Measurements from ENCODE around the gene UVRAG.
"Not testable (repeated sequence)": the region's sequence is repeated elsewhere in the genome, so short reads cannot be mapped to it uniquely, and the experiment has no call there.

UVRAG gene

DNA sequence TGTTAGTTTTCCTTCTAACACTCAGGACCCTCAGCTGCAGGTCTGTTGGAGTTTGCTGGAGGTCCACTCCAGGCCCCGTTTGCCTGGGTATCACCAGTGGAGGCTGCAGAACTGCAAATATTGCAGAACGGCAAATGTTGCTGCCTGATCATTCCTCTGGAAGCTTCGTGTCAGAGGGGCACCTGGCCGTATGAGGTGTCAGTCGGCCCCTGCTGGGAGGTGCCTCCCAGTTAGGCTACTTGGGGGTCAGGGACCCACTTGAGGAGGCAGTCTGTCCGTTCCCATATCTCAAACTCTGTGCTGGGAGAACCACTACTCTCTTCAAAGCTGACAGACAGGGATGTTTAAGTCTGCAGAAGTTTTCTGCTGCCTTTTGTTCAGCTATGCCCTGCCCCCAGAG lies 164.1 kb downstream of the UVRAG start:
- DNase-seq, result not testable (repeated sequence)

DNA sequence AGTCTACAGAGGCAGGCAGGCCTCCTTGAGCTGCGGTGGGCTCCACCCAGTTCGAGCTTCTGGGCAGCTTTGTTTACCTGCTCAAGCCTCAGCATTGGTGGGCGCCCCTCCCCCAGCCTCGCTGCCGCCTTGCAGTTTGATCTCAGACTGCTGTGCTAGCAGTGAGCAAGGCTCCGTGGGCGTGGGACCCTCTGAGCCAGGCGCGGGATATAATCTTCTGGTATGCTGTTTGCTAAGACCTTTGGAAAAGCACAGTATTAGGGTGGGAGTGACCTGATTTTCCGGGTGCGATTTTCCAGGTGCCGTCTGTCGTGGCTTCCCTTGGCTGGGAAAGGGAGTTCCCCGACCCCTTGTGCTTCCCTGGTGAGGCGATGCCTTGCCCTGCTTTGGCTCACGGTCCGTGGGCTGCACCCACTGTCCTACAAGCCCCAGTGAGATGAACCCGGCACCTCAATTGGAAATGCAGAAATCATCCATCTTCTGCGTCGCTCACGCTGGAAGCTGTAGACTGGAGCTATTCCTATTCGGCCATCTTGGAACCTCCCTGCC lies 164.5 kb downstream of the UVRAG start:
- DNase-seq, result not testable (repeated sequence)

DNA sequence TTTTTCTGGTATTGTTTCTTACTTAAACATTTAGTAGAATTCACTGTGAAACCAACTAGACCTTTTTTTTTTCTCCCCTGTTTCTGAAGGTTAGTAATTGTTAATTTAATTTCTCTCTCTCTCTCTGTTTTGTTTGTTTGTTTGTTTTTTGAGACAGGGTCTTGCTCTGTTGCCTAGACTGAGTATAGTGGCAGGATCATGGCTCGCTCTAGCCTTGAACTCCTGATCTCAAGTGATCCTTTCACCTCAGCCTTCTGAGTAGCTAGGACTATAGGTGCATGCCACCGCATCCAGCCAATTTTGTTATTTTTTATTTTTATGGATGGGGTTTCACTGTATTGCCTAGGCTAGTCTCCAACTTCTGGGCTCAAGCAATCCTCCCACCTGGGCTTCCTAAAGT lies 165.0 kb downstream of the UVRAG start:
- DNase-seq, result no peak

DNA sequence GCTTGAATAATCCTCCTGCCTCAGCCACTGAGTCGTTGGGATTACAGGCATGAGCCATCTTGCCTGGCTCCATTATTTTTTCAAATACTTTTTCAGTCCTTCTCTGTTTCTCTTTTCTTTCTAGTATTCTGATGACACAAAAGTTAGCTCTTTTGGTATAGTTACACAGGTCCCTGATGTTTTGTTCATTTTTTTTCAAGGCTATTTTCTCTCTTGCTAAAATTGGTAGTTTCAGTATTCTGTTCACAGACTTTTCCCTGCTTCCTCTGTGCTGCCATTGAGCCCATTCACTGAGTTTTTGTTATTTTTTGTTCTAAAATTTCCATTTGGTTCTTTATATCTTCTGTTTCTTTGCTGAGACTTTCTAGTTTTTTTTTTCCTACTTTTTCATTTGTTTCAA lies 166.5 kb downstream of the UVRAG start:
- DNase-seq, result no peak

DNA sequence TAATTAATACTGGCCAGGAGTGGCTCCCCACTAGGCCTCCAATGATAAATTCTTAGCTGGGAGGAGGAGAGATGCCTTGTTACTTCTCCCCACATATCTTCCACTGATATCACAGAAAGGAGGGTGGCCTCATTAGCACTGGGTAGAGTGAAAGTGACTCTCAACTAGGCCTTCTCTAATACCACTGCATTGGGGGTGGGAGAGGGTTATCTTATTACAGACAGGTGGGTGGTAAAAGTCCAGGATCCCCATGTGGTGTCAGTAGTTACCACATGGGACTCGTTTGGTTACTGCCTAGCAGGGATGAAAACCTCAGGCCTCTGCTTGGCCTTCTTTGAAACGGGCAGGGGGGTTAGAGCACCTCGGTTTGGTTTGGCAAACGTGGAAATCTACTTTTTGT lies 167.3 kb downstream of the UVRAG start:
- DNase-seq, result no peak

DNA sequence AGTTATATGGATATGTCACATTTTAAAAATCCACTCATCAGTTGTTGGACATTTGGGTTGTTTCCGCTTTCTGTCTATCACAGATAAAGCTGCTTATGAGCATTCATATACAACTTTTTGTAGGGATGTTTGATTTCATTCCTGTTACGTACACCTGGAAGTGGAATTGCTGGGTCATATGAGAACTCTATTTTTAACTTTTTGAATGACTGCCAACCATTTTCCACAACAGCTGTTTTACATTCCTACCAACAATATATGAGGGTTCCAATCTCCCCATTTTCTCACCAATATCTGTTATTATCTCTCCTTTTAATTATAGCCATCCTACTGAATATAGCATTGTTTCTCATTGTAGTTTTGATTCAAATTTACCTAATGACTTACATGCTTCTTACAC lies 172.0 kb downstream of the UVRAG start:
- no peak for DNase-seq

DNA sequence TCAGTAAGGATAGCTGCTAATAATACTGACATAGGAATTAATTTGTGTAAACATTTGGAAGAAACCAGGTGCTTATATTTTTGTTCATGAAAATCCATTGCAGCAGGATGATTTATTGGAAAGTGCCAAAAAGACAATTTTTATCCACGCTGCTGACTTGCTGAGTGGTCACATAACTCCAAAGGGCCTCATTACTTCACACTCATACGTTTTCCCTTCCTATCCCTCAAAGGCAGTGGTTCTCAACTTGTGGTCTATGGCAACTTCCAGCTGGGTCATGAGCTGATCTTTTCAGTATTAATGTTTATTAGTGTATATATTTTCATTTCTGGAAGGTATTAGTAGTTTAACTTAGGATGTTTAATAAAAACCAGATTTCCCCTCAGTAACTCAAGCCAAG lies 178.1 kb downstream of the UVRAG start:
- no peak for DNase-seq

DNA sequence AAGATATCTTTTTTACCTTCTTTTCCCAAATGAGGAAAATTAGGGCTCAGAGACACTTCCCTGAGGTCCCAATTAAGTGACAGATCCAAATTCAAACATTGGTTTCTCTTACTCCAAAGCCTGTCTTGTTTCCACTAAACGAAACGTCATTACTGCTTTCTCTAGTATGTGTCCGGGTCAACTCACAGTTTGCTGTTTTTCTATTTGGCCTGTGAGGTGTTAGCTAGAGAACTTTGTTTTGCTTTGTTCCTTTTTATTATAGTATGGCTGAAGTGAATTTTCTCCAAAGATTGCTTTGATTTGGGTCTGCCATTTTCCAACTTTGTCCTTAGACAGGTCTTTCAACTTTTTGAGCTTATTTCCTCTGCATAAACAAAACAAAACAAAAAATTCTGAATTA lies 179.6 kb downstream of the UVRAG start:
- no peak for DNase-seq

DNA sequence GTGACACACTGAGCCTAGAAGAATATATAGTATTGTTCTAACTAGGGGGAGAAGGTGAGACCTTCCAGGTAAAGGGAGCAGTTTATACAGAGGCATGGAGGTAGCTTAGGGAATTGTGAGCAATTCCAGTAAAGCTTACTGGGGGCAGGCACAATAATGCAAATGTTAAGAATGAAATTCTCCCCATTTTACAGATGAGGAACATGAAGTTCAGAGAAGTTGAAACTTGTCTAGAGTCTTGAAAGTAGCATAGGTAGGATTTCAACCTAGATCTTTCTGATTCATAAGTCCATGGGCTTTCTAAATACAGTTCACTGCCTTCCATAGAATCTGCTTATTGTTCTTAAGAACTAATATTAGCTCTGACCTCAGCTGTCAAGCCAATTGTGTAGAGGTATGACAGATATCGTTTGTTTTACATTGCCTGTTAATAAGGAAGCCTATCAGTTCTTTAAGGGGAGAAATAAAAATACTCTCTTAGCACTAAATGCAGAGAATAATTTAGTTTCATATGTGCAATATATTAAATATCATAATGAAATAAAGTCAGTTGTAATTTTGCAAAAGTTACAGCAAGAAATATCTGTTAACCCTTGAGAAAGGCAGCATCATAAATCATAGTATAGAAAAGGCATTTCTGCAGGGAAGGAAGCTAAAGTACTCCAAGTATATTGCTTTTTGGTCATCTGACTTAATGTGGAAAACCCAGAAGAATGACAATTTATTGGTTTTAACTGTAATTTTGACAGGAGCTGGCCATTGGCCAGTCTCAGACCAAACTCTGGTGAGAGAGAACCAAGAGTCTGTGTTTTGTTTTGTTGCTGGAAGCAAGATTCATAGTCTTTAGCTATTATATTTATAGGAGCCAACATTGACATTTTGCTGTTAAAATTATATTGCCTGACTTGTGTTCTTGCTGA lies 181.8 kb downstream of the UVRAG start:
- DNase-seq, result no peak

DNA sequence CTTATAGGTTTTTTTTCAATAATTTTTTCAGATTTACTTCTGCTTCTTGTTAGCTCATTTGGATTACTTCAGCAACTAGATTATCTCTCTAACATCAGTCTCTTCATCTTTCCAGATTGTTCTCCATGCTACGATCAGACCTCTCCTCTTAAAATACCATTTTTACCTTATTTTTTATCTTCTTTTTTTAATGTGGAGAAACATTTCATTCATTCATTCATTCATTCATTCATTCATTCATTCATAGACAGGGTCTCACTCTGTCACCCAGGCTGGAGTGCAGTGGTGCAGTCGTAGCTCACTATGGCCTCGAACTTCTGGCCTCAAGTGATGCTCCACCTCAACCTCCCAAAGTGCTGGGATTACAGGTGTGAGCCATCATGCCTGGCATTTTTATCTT lies 189.4 kb downstream of the UVRAG start:
- no peak for DNase-seq

DNA sequence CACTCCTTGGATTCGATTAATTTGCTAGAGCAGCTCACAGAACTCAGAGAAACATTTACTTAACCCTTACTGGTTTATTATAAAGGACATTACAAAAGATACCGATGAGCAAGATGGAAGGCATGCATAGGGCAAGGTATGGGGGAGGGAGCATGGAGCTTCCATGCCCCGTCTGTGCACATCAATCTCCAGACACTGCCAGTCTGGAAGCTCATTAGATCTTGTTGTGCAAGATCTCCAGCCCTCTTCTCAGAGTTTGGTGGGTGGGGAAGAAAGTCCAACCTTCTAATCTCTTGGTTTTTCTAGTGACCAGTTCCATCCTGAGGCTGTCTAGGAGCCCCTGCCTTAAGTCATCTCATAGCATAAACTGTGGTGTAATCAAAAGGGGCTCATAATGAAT lies 190.7 kb downstream of the UVRAG start:
- no peak for DNase-seq

DNA sequence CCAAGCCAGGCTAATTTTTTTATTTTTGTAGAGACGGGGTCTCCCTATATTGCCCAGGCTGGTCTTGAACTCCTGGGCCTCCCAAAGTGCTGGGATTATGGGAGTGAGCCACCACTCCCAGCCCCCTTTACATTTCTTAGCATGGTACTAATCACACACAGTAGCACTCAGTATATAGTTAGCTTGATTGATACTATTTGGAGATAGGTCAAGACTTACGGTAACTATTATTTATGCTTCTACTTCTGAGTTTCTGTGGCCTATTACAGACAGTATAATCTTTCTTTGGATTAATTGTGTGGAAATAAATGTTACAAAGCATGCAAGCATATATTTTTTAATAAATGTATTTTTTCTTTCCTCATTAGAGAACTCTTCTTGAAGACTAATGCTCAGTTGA lies 192.2 kb downstream of the UVRAG start:
- DNase-seq, result no peak

DNA sequence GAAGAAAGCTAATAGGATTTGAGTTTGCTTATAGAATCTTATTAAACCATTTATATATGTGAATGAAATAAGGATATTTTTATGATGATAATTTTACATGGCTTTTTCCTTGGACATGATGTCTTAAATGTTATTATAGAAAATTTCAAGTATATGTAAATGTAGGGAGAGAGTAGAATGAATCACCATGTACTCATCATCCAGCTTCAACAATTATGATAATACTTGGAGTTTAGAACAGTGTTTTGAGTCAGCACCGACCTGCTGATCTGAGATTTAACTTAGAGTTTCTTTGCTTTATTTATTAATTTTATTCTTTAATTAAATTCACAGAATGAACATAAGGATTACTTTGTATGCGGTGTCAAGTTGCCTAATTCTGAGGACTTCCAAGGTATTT lies 193.5 kb downstream of the UVRAG start:
- no peak for DNase-seq

DNA sequence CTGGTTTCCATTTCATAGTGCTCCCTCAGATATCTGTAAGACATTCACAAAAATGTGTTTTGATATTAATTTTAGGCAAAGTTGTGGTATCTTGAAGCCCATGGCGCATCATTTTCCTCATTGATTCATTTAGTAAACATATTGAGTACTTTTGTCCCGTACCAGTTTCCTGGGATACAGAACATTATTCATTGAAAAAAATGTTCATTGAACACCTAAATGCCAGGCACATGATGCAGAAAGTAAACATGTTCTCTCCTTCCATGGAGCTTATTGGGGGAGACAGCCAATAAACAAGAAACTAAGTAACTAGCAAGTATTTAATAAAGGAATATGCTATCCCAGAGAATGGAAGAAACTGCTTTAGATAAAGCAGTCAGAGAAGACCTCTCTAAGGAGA lies 195.0 kb downstream of the UVRAG start:
- no peak for DNase-seq

DNA sequence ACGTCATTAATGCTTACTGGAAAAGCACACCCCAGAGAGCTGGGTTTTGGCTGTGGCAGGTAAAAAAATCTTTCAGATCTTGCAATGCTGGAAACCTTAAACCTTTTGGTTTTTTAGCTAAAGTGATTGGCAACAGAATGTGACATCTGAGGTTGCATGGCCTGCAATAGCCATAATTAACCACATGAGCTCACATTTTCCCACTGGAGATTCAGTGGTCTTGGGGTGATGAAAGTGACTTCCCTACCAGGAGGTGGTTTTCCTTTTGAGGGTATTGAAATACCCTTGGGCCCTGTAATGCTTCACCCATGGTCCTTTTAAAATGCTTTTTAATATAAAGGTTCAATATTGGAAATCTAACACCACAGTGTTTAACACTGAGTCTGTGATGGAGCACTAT lies 198.5 kb downstream of the UVRAG start:
- DNase-seq, result no peak

DNA sequence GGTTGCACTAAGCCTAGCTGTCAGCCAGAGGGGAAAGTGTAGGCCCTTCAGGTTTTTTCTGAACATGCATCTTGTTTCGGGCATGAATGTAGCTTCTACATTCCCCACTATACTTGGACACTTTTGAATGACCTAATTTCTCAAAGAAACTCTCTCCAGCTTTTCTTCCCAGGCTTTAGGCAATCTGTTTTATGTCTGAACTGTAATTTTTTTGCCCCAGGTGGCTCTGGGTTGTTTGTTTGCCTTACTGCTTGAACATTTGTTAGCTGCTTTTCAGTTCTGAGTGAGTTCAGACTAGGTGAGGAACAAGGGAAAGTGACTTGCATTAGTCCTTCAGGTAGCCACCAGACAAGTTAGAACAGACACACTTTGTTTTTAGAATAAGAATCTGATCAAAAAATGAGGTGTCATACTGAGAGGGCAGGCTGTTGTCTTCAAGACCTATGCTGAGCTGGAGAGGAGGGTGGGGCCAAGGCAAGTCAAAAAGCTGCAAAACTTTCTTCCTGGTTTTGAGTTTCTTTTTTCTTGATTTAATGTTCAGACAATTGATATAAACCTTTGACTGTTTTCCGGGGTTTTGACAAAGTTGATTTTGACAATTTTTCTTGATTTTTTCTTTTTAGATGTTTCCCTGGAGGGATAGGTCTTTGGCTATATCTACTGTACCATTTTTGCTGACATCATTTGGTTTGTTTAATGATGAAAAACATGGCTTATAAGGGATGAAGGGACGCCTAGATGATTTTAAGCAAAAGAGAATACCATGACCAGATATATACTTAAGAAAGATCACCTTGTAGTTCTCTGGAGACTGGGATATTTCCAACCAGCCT lies 208.4 kb downstream of the UVRAG start:
- no peak for DNase-seq

DNA sequence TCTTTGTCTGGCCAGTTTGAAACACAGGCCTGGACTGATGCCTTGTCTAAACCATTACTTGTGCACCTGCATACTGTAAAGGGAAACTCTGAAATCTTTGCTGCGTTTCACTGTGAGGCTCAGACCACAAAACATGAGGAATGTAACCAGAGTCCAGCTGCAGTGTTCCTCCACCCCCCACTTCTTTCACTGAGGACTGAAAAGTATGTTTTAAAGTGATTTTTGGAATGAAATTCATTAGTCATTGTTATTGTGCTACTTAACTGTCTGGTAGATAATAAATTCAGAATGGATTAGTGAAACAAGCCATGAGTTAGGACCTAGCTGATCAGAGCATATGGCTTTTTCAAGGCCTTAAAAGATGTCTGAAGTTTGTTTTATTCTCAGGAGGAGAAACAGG lies 210.1 kb downstream of the UVRAG start:
- DNase-seq, result peak; percentile 58

DNA sequence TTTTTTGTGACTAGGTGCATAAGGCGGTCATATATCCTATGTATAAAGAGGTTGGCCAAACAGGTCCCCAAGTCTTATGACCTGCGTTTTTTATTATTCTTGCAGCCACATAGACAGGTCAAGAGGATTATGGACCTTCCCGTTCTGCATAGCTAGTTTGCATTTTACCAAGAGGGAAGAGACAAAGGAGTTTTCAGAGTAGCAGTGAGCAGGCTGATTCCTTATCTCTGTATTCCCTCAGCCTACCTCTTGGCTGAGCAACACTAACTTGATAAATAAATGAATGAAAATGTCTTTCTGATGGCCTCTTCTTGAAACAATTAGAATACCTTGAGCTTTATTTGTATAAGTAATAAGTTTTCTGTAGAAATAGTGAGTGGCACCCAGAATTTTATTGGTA lies 210.8 kb downstream of the UVRAG start:
- no peak for DNase-seq

DNA sequence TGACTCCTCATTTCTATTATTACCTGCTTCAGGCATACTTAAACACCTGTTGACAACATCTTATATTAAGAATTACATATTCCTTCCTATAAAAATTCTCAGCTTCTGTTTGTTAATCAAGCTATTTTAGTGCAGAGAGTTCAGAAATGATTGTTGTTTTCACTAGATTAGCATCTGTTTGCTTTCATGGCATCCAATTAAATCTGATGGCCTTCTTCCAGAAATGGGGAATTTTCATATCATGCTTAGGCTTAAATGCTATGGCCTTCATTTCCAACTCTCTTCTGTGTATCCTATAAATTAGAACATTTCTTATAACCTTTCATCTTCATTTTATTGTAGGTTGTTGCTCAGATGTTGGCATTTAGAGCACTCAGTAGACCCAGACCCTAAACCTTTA lies 211.3 kb downstream of the UVRAG start:
- DNase-seq, result no peak

DNA sequence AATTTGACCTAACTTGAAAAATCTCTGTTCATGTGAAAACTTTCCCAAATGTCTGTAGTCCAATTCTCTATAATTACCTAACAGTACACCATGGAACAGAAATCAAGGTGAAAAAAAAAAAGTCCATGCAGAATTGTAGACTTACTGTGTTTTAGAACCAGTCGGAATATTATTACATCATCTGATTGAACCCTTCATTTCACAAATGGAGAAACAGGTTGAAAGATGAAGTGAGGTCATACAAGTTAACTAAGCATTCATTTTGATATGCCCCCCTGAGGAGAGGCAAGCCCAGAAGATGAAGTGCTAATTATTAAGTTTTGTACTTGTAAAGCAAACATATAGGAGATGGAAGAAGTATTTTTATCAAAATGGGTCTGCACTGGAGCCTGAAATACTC lies 211.9 kb downstream of the UVRAG start:
- DNase-seq, result no peak

DNA sequence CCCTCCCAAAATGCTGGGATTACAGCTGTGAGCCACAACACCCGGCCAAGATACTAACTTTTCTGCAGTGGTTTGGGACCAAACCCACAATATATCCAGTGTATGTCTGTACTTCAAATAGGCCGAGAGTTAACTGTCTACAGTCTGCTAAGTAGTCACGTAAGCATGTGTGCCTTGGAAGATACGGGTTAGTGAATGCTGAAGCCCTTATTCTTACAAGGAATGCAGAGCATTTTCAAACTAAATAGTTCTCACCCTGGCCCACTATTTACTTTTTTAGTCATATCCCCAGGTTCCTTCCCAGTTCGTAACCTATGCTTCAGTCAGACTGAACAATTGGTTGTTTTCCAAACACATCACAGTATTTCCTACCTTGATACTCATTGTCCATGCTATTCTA lies 215.3 kb downstream of the UVRAG start:
- DNase-seq, result peak; percentile 88

DNA sequence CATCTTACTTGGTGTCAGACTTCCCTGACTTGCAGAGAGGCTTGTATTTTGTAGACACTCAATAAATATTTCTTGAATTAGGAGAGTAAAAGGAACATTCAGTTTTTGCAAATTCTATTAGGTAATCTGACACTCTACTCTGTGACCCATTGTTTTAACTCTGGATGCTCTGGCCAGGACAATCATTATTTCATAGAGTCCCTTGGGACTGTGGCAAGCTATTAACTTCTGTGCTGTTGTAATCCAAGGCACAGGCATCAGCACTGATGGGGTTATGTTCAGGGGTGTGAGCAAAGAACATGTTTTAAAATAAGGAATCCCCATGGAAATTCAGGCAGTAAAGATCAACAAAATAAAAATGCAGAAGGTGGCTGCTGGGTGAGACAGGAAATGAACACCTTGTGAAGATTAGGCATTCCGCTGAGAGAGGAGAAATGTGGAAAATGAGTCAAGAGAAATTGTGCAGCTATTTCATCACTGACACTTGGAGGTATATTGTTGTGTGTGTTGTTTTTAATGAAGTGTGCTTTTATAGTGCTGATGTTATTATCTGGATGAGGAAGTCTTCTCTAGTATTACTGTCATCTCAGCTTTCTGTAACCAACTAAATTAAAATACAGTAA lies 216.1 kb downstream of the UVRAG start:
- peak; percentile 21 for DNase-seq

DNA sequence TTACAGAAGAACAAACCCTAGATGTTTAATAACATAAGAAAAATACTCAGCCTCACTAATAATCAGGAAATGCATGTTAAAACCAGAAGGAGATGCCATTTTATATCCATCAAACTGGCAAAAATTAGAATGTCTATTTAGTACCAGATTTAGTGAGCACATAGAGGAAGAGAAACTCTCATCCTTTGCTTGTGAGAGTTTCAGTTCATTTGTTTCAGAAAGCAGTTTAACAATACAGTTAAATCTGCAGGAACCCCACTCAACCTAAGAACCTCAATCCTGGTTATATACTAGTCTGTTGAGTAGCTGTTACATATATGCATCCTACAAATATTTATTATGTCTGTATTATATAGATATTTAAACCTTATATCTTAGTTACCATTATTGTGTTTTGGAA lies 218.7 kb downstream of the UVRAG start:
- no peak for DNase-seq

Measured in kidney glomerular epithelial cell (primary cell).